GM18507 (cell line): ENCODE results near the gene TDRD1.
"Not testable (repeated sequence)": the region's sequence is repeated elsewhere in the genome, so short reads cannot be mapped to it uniquely, and the experiment has no call there.

Experiments
- DNase-seq: peaks from one replicate; pipeline ENCODE4 v3.0.0; 2011; ENCODE audit warnings: low read depth; ENCODE audit not compliant: insufficient read length; ENCODE audit errors: extremely low spot score
- FAIRE-seq: peaks from 2 replicates; lab custom pipeline; 2011; peaks lifted over from hg19 to GRCh38; lab: Jason Lieb, UNC

TDRD1 gene, protein sequence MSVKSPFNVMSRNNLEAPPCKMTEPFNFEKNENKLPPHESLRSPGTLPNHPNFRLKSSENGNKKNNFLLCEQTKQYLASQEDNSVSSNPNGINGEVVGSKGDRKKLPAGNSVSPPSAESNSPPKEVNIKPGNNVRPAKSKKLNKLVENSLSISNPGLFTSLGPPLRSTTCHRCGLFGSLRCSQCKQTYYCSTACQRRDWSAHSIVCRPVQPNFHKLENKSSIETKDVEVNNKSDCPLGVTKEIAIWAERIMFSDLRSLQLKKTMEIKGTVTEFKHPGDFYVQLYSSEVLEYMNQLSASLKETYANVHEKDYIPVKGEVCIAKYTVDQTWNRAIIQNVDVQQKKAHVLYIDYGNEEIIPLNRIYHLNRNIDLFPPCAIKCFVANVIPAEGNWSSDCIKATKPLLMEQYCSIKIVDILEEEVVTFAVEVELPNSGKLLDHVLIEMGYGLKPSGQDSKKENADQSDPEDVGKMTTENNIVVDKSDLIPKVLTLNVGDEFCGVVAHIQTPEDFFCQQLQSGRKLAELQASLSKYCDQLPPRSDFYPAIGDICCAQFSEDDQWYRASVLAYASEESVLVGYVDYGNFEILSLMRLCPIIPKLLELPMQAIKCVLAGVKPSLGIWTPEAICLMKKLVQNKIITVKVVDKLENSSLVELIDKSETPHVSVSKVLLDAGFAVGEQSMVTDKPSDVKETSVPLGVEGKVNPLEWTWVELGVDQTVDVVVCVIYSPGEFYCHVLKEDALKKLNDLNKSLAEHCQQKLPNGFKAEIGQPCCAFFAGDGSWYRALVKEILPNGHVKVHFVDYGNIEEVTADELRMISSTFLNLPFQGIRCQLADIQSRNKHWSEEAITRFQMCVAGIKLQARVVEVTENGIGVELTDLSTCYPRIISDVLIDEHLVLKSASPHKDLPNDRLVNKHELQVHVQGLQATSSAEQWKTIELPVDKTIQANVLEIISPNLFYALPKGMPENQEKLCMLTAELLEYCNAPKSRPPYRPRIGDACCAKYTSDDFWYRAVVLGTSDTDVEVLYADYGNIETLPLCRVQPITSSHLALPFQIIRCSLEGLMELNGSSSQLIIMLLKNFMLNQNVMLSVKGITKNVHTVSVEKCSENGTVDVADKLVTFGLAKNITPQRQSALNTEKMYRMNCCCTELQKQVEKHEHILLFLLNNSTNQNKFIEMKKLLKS

DNA sequence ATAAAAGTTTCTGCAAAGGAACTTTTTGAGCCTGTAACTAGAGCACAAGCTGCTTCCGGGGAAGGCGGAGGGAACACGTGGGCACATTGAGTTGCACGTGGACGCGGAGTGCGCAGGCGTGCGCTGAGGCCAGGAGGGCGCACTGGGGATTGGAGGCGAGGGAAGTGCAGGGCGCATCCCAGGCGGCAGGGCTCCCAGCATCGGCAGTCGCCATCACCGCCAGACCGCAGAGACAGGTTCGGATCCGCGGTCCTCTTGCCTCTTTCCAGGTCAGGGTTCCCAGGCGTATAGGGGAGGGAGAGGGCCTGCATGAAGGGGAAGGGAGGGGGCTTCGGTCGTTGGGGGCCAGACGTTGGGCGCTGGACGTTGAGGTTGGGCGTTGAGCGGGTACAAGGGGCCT is at the start of gene TDRD1:
Gene TDRD1, plus strand, starts transcription at position 206 of the 400 bp plus-strand sequence. CDS start 8,479 bp downstream, outside the sequence.
- DNase-seq (no peak), FAIRE-seq (no peak)

DNA sequence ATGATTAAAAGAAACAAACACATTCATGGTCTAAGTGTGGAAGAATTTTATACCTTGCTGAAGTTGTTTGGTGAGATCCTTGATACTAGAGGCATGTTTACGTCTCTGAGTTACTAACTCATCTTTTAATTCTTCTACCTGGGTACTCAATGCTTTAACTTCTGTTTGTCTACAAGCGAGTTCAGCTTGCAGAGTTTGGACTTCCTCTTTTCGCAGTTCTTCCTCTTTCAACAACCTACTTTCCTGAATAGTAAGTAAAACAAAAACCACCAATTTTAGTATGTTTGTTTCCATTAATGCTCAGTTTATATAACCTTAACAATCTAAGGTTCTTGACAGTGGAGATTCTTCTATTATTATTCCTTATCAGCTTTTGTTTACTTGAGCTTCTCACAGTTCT is 48.1 kb upstream of the TDRD1 start:
- FAIRE-seq (peak; percentile 78), DNase-seq (no peak)

GRCh38 chr10:114135476-114135875 is 43.7 kb upstream of the TDRD1 start:
- FAIRE-seq (no peak), DNase-seq (no peak)

DNA sequence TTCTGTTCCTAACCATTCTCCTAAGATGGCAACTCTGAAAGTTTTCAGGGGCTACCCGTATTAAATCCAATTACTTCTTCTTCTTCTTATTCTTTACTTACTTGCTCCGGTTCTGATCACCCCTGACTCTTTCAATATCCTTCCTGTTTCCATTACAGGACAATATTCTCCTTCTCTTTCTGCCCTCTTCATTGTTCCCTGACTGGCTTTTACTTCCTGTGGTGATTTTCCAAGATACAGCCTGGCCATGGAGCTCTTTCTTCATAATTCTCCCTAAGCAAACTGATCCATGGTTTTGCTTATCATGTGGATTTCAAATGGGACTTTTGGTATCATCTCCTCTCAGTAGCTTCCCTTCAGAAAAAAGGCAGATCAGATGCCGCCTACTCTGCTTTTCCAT is 40.6 kb upstream of the TDRD1 start:
- DNase-seq (no peak), FAIRE-seq (no peak)

DNA sequence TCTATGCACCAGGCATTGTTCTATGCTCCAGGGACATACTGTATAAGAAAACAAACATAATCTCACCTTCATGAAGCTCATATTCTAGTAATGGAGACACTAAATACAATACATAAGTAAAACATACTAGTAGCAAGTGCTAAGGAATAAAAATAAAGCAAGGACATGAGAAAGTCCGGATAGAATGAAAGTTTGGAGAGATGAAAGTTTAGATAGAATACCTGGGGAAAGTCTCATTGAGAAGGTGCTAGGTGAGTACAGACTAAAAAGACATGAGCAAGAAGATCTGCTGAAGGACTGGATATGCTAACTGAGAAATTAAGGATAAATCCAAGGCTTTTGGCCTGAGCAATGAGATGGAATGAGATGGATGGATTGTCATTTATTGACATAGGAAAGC is 39.1 kb upstream of the TDRD1 start:
- no peak for FAIRE-seq
- DNase-seq: no peak

- not testable (repeated sequence) for DNase-seq, FAIRE-seq
Observed at GRCh38 chr10:114140827-114141226, 38.3 kb upstream of the TDRD1 start.

GRCh38 chr10:114142018-114142417 is 37.1 kb upstream of the TDRD1 start:
- FAIRE-seq: no peak
- no peak for DNase-seq

- DNase-seq: no peak
- FAIRE-seq: no peak
Observed at GRCh38 chr10:114143160-114143559, 36.0 kb upstream of the TDRD1 start.

GRCh38 chr10:114149476-114149875 is 29.7 kb upstream of the TDRD1 start:
- not testable (repeated sequence) for FAIRE-seq, DNase-seq

DNA sequence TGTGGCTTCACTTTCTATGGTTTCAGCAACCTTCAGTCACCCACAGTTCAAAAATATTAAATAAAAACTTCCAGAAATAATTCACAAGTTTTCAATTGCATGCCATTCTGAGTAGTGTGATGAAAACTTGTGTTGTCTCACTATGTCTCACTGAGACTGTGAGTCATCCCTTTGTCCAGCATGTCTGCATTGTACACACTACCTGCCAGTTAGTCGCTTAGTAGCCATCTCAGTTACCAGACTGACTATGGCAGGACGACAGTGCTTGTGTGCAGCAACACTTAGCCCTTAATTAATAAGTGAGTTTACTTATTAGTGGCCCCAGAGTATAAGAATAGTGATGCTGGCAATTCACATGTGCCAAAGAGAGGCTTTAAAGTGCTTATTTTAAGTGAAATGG is 27.7 kb upstream of the TDRD1 start:
- FAIRE-seq (no peak), DNase-seq (no peak)

DNA sequence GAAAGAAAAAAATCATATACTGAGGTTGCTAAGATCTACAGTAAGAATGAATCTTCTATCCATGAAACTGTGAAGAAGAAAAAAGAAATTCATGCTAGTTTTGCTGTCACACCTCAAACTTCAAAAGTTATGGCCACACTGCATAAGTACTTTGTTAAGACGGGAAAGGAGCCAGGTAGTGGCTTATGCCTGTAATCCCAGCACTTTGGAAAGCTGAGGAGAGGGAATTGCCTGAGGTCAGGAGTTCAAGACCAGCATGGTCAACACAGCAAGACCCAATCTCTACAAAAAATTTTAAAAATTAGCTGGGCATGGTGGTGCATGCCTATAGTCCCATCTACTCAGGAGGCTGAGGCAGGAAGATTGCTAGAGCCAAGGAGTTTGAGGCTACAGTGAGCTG is 27.3 kb upstream of the TDRD1 start:
- no peak for FAIRE-seq

GRCh38 chr10:114157912-114158311 is 21.2 kb upstream of the TDRD1 start:
- no peak for FAIRE-seq
- DNase-seq: no peak

More for the DNA sequence above, 27.3 kb upstream of the TDRD1 start:
- no peak for DNase-seq

DNA sequence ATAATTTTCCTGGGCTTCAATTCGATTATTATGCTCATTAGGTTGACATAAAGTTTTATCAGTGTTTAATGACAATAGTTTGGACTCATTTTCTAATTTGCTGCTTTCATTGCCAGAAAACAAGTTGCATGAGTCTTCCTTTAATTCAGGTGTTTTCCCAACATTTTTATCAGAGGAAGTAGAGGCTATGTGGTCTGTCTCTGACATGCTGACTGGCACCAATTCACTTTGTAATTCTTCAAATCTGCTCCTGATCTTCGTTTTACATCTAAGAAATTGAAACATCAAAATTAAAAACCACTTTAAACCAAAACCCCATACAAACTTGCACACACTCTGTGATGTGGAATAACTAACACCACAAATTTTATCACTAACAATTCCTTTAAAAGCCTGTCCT is 16.1 kb upstream of the TDRD1 start:
- FAIRE-seq (no peak), DNase-seq (no peak)

DNA sequence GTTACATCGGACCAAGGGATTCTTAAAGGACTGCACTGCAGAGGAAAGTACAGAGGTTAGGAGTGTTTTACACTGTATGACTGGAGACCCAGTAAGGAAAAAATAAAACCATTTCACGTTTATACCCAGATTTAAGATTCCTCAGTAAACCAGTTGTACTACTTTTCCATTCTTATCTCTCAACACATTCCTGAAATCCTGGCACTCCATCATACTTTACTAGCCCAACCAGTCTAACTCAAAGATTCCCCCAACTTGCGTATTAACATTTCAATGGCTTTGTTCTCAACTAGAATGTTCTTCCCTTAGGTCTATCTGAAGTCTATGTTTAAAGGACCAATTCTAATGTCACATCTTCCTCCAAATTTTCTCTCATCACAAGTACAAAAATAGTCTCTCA is 13.1 kb upstream of the TDRD1 start:
- DNase-seq: no peak
- FAIRE-seq: no peak

DNA sequence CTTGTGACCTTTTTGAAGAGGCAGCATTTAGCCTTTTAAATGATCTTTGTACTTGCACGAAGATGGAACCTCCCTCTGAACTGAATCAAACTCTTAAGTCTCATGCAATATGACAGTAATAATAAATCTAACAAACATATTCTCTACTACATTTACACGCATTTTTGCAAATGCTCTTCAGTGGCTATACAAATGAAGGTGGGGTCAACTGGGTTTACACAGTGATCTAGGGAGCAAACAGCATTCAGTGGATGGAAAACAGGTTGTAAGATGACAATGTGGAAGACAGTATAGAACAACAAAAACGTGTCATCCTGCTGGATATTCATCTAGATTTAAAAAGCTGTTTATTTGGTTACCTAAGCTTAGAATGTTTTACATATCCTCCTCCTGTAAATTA is 12.7 kb upstream of the TDRD1 start:
- no peak for DNase-seq
- no peak for FAIRE-seq

DNA sequence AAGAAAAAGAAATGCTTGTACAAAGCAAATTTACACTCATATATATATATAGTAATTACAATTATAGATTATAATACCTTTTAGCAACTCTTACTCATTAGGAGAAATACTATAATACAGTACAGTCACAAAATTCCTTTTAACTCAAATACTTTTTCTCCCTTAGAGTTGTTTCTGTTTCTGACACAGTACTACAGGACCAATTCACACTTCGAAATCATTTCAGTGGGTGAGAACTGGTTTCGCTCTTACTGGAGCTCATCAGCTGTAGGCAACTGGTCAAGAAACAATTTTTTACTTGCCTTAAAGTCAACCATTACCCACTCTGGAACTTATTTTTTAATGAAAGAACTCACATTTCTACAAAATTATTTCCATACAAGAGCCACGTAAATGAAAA is 11.2 kb upstream of the TDRD1 start:
- FAIRE-seq: peak; percentile 66
- DNase-seq: no peak

- DNase-seq (no peak), FAIRE-seq (no peak)
Observed at GRCh38 chr10:114168450-114169009, 10.6 kb upstream of the TDRD1 start.

DNA sequence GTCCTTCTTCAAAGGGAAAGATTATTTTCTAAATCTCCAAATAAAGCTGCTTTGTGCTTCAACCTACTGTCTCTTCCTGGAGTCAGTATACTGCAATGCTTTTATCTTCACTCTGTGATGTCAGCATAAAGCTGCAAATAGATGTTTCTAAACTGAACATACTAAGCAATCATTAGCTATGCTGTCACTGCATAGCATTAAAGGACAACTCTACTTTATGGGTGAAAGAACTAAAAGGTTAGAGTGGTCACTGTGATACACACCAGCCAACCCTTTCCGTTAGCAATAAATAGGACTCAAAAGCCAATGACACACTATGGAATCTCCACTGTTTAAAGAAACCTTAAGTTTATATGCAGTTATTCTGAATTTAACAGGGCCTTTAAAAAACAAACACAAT is 6.9 kb upstream of the TDRD1 start:
- no peak for DNase-seq
- FAIRE-seq: no peak

- FAIRE-seq: no peak
- no peak for DNase-seq
Observed at GRCh38 chr10:114172776-114173602, 6.2 kb upstream of the TDRD1 start.
